HepG2 (cell line): ENCODE data around the gene UCMA. TPM values are rescaled to one million over a fixed set of nuclear protein-coding genes. Genes with fewer than 3 reads are reported as not detected.

ENCODE experiments used
- ASH2L ChIP-seq: fragments of 300-600, 200-600 bp; sonication (generic); IDR thresholded peaks from 2 replicates; pipeline ENCODE4 v1.7.0; 2017; ENCODE audit warnings: low read depth, mild to moderate bottlenecking, moderate library complexity, mixed read lengths, low read length; ENCODE audit not compliant: insufficient read length
- EP300 ChIP-seq, 3 experiments: sonication (generic) in 1 of 3; formaldehyde crosslinking in 1 of 3; IDR thresholded peaks; 2 replicates each; pipeline versions ENCODE4 v1.5.1 to v1.6.1; 2011 to 2020; ENCODE audit warnings: low read depth in 2 of 3, low read length in 2 of 3, borderline replicate concordance in 1 of 3, improper control_type of control experiment in 1 of 3, mild to moderate bottlenecking in 1 of 3, missing genetic modification reagents in 1 of 3, moderate library complexity in 1 of 3
- FOXO1 ChIP-seq: sonication (generic); formaldehyde crosslinking; IDR thresholded peaks from 2 replicates; pipeline ENCODE4 v1.4.0; 2020; ENCODE audit warnings: missing genetic modification reagents
- HNF4A ChIP-seq: sonication (generic); formaldehyde crosslinking; IDR thresholded peaks from 2 replicates; pipeline ENCODE4 v1.4.0; 2020; ENCODE audit warnings: missing genetic modification reagents
- HNF4G ChIP-seq, 2 experiments: sonication (generic) in 1 of 2; formaldehyde crosslinking in 1 of 2; IDR thresholded peaks; 2 replicates each; pipeline versions ENCODE4 v1.4.0 to v1.6.1; 2011 to 2020; ENCODE audit warnings: borderline replicate concordance in 2 of 2, low read depth in 2 of 2, mild to moderate bottlenecking in 2 of 2, low read length in 1 of 2, missing genetic modification reagents in 1 of 2, moderate library complexity in 1 of 2
- NRL ChIP-seq: sonication (generic); formaldehyde crosslinking; IDR thresholded peaks from 2 replicates; pipeline ENCODE4 v1.5.0; 2020; ENCODE audit warnings: missing genetic modification reagents, mild to moderate bottlenecking, moderate library complexity, borderline replicate concordance
- ONECUT2 ChIP-seq: sonication (generic); formaldehyde crosslinking; IDR thresholded peaks from 2 replicates; pipeline ENCODE4 v1.4.0; 2020; ENCODE audit warnings: missing genetic modification reagents
- PAWR ChIP-seq: sonication (generic); formaldehyde crosslinking; IDR thresholded peaks from 2 replicates; pipeline ENCODE4 v1.4.0; 2020; ENCODE audit warnings: missing genetic modification reagents, mild to moderate bottlenecking, borderline replicate concordance
- RARA ChIP-seq: IDR thresholded peaks from 2 replicates; pipeline ENCODE4 v1.6.1; 2016; ENCODE audit warnings: missing genetic modification reagents, missing compliant biosample characterization
- REL ChIP-seq: sonication (generic); formaldehyde crosslinking; conservative IDR thresholded peaks from 2 replicates; pipeline ENCODE4 v1.8.0; 2022; ENCODE audit warnings: mild to moderate bottlenecking, missing genetic modification reagents, moderate library complexity
- SAP130 ChIP-seq: IDR thresholded peaks from 2 replicates; pipeline ENCODE4 v1.6.1; 2016; ENCODE audit warnings: low read depth
- SIN3A ChIP-seq: IDR thresholded peaks from 2 replicates; pipeline ENCODE4 v1.6.1; 2011; ENCODE audit warnings: low read depth, mild to moderate bottlenecking, control low read depth, low read length, borderline replicate concordance
- YEATS4 ChIP-seq: sonication (generic); formaldehyde crosslinking; IDR thresholded peaks from 2 replicates; pipeline ENCODE4 v1.4.0; 2020; ENCODE audit warnings: missing genetic modification reagents, borderline replicate concordance
- ZBTB7A ChIP-seq: sonication (generic); formaldehyde crosslinking; IDR thresholded peaks from 2 replicates; pipeline ENCODE4 v1.8.0; 2022; ENCODE audit warnings: mild to moderate bottlenecking, missing genetic modification reagents
- ZMYM4 ChIP-seq: sonication (generic); formaldehyde crosslinking; IDR thresholded peaks from 2 replicates; pipeline ENCODE4 v1.8.1; 2023; ENCODE audit warnings: mild to moderate bottlenecking, missing genetic modification reagents
- ZNF629 ChIP-seq: sonication (generic); formaldehyde crosslinking; conservative IDR thresholded peaks from 2 replicates; pipeline ENCODE4 v1.5.0; 2020; ENCODE audit warnings: missing genetic modification reagents
- ZSCAN12 ChIP-seq: sonication (generic); formaldehyde crosslinking; IDR thresholded peaks from 2 replicates; pipeline ENCODE4 v1.9.0; 2021; ENCODE audit warnings: mild to moderate bottlenecking, missing genetic modification reagents
- polyA plus RNA-seq, 8 experiments: library from polyadenylated mRNA; depleted of rRNA in 3 of 8; stranded (reverse) in 7 of 8; unstranded in 1 of 8; fragments of >200 nt; fragmentation: Illumina TruSeq in 4 of 8; extraction: Trizol in 4 of 8; gene quantifications; 2 replicates each; pipeline versions ENCODE4 v1.2.1 to v1.2.3, GENCODE V29; 2011 to 2016; ENCODE audit warnings: low read depth in 4 of 8, missing spikeins in 1 of 8, mixed read lengths in 1 of 8; ENCODE audit not compliant: insufficient read depth in 1 of 8
- total RNA-seq, 5 experiments: library from RNA; depleted of rRNA; stranded (reverse); fragments of >200 nt; fragmentation: Illumina TruSeq; extraction: Trizol; gene quantifications; 2 replicates each; pipeline ENCODE4 v1.2.3, GENCODE V29; 2016; ENCODE audit warnings: low read depth in 1 of 5
- TF ChIP-seq, protein P1 (sequence below): sonication (generic); formaldehyde crosslinking; conservative IDR thresholded peaks from 2 replicates; pipeline ENCODE4 v1.4.0; 2020; ENCODE audit warnings: missing genetic modification reagents
- TF ChIP-seq, protein P2 (sequence below): sonication (generic); formaldehyde crosslinking; conservative IDR thresholded peaks from 2 replicates; pipeline ENCODE4 v1.5.0; 2020; ENCODE audit warnings: missing genetic modification reagents
- TF ChIP-seq, protein P3 (sequence below): IDR thresholded peaks from 2 replicates; pipeline ENCODE4 v1.6.1; 2016; ENCODE audit warnings: control low read depth
- TF ChIP-seq, protein P4 (sequence below): sonication (generic); formaldehyde crosslinking; IDR thresholded peaks from 2 replicates; pipeline ENCODE4 v1.4.0; 2020; ENCODE audit warnings: missing genetic modification reagents

UCMA gene
- total and polyA plus RNA-seq, 2 of the 13 experiments (the other 11 are each of a cell fraction or from before 2014, with no cell fraction given), result not detected

DNA sequence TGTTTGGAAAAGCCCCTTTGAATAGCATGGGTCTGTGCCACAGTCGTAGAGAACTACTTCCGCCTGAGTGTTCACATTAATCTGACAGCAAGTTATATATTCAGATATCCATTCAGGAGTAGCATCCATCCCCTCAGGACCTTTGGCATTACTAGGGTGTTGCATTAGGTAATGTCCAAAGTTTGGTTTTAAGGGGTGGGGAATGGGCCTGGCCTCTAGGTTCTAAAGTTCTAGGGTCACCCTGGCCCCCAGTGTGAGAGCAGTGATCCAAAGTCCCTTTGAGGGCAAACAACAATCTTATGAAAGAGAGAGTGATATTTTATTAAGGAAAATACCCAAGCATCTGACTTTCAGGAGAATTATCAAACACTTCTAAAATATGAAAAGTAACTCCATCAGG is 60.6 kb downstream of the UCMA start (continued):
- TF ChIP-seq ZSCAN12 (CRISPR knock-in tag), result no peak
- TF ChIP-seq HNF4G (IDR thresholded peaks at IDR 0.05; ENCODE audit: borderline replicate concordance, low read depth, low read length), result peak; percentile 97
- 0 out of 2 replicates have a peak, but pooled peaks have one; percentile 17 for TF ChIP-seq HNF4G (CRISPR knock-in tag; IDR thresholded peaks at IDR 0.05; ENCODE audit: borderline replicate concordance, low read depth)
- no peak for TF ChIP-seq PAWR (CRISPR knock-in tag)
- TF ChIP-seq REL (CRISPR knock-in tag), result no peak
- TF ChIP-seq, protein P1, sequence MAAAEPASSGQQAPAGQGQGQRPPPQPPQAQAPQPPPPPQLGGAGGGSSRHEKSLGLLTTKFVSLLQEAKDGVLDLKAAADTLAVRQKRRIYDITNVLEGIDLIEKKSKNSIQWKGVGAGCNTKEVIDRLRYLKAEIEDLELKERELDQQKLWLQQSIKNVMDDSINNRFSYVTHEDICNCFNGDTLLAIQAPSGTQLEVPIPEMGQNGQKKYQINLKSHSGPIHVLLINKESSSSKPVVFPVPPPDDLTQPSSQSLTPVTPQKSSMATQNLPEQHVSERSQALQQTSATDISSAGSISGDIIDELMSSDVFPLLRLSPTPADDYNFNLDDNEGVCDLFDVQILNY, result no peak
- TF ChIP-seq SAP130 (CRISPR knock-in tag), result peak; percentile 34; the same call in 1 of the 2 replicates
- TF ChIP-seq ZMYM4 (CRISPR knock-in tag), result 0 out of 2 replicates have a peak, but pooled peaks have one; percentile 32
- TF ChIP-seq HNF4A (CRISPR knock-in tag), result peak; percentile 98
- TF ChIP-seq EP300 (IDR thresholded peaks at IDR 0.05; ENCODE audit: low read depth in 2 of 2, low read length in 2 of 2), result peak in 1 of 2 experiments; percentile 77; a peak in 2 of 4 replicates
- TF ChIP-seq EP300 (CRISPR knock-in tag; IDR thresholded peaks at IDR 0.05; ENCODE audit: borderline replicate concordance), result no peak
- TF ChIP-seq ASH2L, result peak; percentile 48
- no peak for TF ChIP-seq YEATS4 (CRISPR knock-in tag)
- no peak for TF ChIP-seq ZNF629 (CRISPR knock-in tag)
- peak; percentile 19; the same call in 1 of the 2 replicates for TF ChIP-seq RARA (CRISPR knock-in tag)
- no peak for TF ChIP-seq ONECUT2 (CRISPR knock-in tag)
- TF ChIP-seq, protein P2, sequence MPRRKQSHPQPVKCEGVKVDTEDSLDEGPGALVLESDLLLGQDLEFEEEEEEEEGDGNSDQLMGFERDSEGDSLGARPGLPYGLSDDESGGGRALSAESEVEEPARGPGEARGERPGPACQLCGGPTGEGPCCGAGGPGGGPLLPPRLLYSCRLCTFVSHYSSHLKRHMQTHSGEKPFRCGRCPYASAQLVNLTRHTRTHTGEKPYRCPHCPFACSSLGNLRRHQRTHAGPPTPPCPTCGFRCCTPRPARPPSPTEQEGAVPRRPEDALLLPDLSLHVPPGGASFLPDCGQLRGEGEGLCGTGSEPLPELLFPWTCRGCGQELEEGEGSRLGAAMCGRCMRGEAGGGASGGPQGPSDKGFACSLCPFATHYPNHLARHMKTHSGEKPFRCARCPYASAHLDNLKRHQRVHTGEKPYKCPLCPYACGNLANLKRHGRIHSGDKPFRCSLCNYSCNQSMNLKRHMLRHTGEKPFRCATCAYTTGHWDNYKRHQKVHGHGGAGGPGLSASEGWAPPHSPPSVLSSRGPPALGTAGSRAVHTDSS (CRISPR knock-in tag), result no peak
- peak; percentile 27; the same call in 1 of the 2 replicates for TF ChIP-seq FOXO1 (CRISPR knock-in tag)
- TF ChIP-seq NRL (CRISPR knock-in tag), result no peak
- TF ChIP-seq, protein P3, sequence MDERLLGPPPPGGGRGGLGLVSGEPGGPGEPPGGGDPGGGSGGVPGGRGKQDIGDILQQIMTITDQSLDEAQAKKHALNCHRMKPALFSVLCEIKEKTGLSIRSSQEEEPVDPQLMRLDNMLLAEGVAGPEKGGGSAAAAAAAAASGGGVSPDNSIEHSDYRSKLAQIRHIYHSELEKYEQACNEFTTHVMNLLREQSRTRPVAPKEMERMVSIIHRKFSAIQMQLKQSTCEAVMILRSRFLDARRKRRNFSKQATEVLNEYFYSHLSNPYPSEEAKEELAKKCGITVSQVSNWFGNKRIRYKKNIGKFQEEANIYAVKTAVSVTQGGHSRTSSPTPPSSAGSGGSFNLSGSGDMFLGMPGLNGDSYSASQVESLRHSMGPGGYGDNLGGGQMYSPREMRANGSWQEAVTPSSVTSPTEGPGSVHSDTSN (CRISPR knock-in tag), result no peak
- TF ChIP-seq ZBTB7A (CRISPR knock-in tag), result no peak
- TF ChIP-seq SIN3A, result no peak
- TF ChIP-seq, protein P4, sequence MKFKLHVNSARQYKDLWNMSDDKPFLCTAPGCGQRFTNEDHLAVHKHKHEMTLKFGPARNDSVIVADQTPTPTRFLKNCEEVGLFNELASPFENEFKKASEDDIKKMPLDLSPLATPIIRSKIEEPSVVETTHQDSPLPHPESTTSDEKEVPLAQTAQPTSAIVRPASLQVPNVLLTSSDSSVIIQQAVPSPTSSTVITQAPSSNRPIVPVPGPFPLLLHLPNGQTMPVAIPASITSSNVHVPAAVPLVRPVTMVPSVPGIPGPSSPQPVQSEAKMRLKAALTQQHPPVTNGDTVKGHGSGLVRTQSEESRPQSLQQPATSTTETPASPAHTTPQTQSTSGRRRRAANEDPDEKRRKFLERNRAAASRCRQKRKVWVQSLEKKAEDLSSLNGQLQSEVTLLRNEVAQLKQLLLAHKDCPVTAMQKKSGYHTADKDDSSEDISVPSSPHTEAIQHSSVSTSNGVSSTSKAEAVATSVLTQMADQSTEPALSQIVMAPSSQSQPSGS (CRISPR knock-in tag), result peak; percentile 35; the same call in 1 of the 2 replicates
